Duodenal mucosa (tissue), 2 donors: ENCODE results near the gene DDX1.

Source experiments
- H3K27ac ChIP-seq: one replicate; pipeline ENCODE4 v1.7.0; 2013; ENCODE audit warnings: low read depth, low read length
- H3K27me3 ChIP-seq, 2 donors: one replicate each; pipeline ENCODE4 v1.7.0; 2013; ENCODE audit warnings: low read length in 2 of 2, control low read depth in 1 of 2; ENCODE audit not compliant: insufficient read depth in 2 of 2, control insufficient read depth in 1 of 2
- H3K36me3 ChIP-seq, 2 donors: one replicate each; pipeline ENCODE4 v1.7.0; 2013; ENCODE audit warnings: low read length in 2 of 2, control low read depth in 1 of 2; ENCODE audit not compliant: insufficient read depth in 2 of 2, control insufficient read depth in 1 of 2
- H3K4me1 ChIP-seq, 2 donors: one replicate each; pipeline ENCODE4 v1.7.0; 2013; ENCODE audit warnings: low read length in 2 of 2, control low read depth in 1 of 2; ENCODE audit not compliant: insufficient read depth in 2 of 2, control insufficient read depth in 1 of 2
- H3K4me3 ChIP-seq, 2 donors: one replicate each; pipeline ENCODE4 v1.7.0; 2013; ENCODE audit warnings: low read length in 2 of 2, low read depth in 1 of 2
- H3K9ac ChIP-seq, 2 donors: one replicate each; pipeline ENCODE4 v1.7.0; 2013; ENCODE audit warnings: low read length in 2 of 2, low read depth in 1 of 2
- H3K9me3 ChIP-seq, 2 donors: one replicate each; pipeline ENCODE4 v1.7.0; 2013; ENCODE audit warnings: low read length in 2 of 2, control low read depth in 1 of 2; ENCODE audit not compliant: control insufficient read depth in 1 of 2

Gene DDX1

GRCh38 chr2:15562354-15563031 lies 29.2 kb upstream of the DDX1 start:
- Histone ChIP-seq H3K9me3 (no peaks in the 10 kb centered on the region), H3K4me1 (peaks cover 20 to 26% of the 10 kb centered on the region in 2 donors), H3K27me3 (no peaks in the 10 kb centered on the region), H3K36me3 (no peaks in the 10 kb centered on the region), H3K4me3 (peak overlapping the region; percentile 95 to 99), H3K9ac (no peak overlapping the region), H3K27ac (no peak overlapping the region)

- Histone ChIP-seq H3K9ac (no peak overlapping the region), H3K36me3 (no peaks in the 10 kb centered on the region), H3K4me1 (peaks cover 14 to 19% of the 10 kb centered on the region in 2 donors), H3K4me3 (no peak overlapping the region), H3K9me3 (no peaks in the 10 kb centered on the region), H3K27ac (no peak overlapping the region), H3K27me3 (no peaks in the 10 kb centered on the region)
These were observed 28.2 kb upstream of the DDX1 start for GRCh38 chr2:15563227-15564100.

GRCh38 chr2:15565392-15565791 lies 26.3 kb upstream of the DDX1 start:
- H3K9ac ChIP-seq, result no peak overlapping the region
- H3K4me1 ChIP-seq, result peaks cover 4 to 10% of the 10 kb centered on the region in 2 donors
- no peaks in the 10 kb centered on the region for H3K9me3 ChIP-seq
- no peaks in the 10 kb centered on the region for H3K27me3 ChIP-seq
- no peak overlapping the region for H3K4me3 ChIP-seq
- H3K36me3 ChIP-seq, result no peaks in the 10 kb centered on the region
- no peak overlapping the region for H3K27ac ChIP-seq

DNA sequence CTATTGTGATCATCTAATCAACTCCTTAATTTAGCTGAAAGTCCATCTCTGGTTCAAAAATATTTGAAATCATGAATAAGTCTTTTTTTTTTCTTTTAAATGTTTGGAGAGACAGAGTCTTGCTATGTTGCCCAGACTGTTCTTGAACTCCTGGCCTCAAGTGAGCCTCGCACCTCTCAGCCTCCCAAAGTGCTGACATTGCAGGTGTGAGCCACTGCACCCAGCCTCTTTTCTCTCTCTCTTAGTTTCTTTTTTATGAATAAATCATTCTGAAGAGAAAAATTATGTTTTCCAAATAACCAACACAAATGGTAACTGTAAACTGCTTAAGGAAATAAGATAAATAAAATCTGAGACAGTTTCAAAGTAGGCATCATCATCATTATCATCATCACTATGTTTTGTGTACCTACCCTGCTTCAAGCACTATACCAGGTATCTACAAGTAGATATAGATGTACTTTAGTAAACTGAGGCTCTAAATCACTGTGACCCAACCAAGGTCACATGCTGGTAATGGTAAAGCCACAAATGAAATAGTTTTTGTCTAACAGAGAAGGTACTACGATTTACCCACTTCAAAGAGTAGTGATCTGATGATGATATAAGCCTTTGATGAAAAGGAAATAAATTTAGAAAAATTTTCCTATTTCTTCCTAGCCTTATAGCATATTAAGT lies 25.5 kb upstream of the DDX1 start:
- Histone ChIP-seq H3K4me3 (no peak overlapping the region), H3K4me1 (peaks cover 4 to 10% of the 10 kb centered on the region in 2 donors), H3K27ac (no peak overlapping the region), H3K36me3 (no peaks in the 10 kb centered on the region), H3K27me3 (no peaks in the 10 kb centered on the region), H3K9me3 (no peaks in the 10 kb centered on the region), H3K9ac (no peak overlapping the region)

DNA sequence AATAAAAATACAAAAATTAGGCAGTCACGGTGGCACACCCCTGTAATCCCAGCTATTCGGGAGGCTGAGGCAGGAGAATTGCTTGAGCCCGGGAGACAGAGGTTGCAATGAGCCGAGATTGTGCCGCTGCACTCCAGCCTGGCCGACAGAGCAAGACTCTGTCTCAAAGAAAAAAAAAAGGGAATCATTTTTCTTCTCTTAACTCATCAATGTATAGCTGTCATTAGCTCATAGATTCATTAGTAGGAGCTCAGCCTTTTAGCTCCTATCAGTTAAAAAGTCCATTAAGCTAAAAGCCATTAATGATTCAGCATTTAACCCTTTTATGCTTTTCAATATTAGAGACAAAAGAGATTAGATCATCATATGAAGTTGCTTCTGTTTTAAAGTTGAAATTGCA lies 24.8 kb upstream of the DDX1 start:
- Histone ChIP-seq H3K27me3 (no peaks in the 10 kb centered on the region), H3K36me3 (no peaks in the 10 kb centered on the region), H3K4me1 (peaks cover 4 to 5% of the 10 kb centered on the region in 2 donors), H3K27ac (no peak overlapping the region), H3K9ac (no peak overlapping the region), H3K9me3 (no peaks in the 10 kb centered on the region), H3K4me3 (no peak overlapping the region)

GRCh38 chr2:15568874-15569273 lies 22.8 kb upstream of the DDX1 start:
- Histone ChIP-seq H3K9me3 (no peaks in the 10 kb centered on the region), H3K36me3 (no peaks in the 10 kb centered on the region)

DNA sequence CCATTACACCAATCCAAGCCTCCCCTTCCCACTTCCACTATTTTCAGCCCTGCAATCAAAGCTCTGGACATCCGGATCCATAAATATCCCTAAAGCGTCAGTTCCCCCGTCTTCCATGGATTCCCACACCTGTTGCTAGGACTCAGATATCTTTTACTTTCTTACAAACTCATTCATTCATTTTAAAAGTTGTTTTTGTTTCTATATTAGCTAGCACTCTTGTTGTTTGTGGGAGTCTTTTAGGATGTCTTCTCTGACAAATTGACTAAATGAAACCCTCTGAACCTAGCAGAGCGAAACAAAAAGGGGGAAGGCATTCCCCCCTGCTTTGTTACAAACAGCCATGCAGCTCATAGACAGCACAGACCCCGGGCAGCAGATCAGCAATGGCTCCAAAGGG lies 21.6 kb upstream of the DDX1 start:
- Histone ChIP-seq H3K27ac (no peak overlapping the region), H3K36me3 (no peaks in the 10 kb centered on the region), H3K9me3 (no peaks in the 10 kb centered on the region), H3K27me3 (no peaks in the 10 kb centered on the region), H3K4me3 (no peak overlapping the region), H3K4me1 (no peaks in the 10 kb centered on the region), H3K9ac (no peak overlapping the region)

More at GRCh38 chr2:15568874-15569273, 22.8 kb upstream of the DDX1 start:
- H3K27ac ChIP-seq, result no peak overlapping the region
- H3K4me3 ChIP-seq, result no peak overlapping the region
- H3K9ac ChIP-seq, result no peak overlapping the region
- no peaks in the 10 kb centered on the region for H3K27me3 ChIP-seq
- no peaks in the 10 kb centered on the region for H3K4me1 ChIP-seq

DNA sequence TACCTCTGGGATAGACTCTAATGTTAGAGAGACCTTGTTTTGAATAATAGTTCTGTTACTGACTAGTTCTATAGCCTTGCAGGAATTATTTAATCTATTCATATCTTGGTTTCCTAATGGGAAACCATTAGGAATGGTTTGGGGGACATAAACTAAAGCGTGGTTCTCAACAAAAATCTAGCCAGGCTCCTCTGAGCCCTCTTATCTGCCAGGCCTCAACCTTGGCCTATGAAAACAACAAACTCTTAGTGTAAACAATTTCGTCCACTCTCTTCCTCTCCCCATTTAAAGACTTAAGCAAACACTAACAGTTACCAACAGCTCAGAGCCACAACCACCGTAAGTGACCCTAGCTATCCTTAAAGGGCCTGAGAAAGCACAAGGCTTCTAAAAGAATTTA lies 19.9 kb upstream of the DDX1 start:
- no peaks in the 10 kb centered on the region for H3K36me3 ChIP-seq
- H3K4me1 ChIP-seq, result no peaks in the 10 kb centered on the region
- H3K9ac ChIP-seq, result no peak overlapping the region
- no peaks in the 10 kb centered on the region for H3K27me3 ChIP-seq
- no peaks in the 10 kb centered on the region for H3K9me3 ChIP-seq
- no peak overlapping the region for H3K4me3 ChIP-seq
- H3K27ac ChIP-seq, result no peak overlapping the region

GRCh38 chr2:15577071-15577735 lies 14.5 kb upstream of the DDX1 start:
- Histone ChIP-seq H3K27me3 (no peaks in the 10 kb centered on the region), H3K27ac (no peak overlapping the region), H3K36me3 (no peaks in the 10 kb centered on the region), H3K9ac (no peak overlapping the region), H3K9me3 (no peaks in the 10 kb centered on the region), H3K4me3 (no peak overlapping the region), H3K4me1 (no peaks in the 10 kb centered on the region)
